Activated naive CD4-positive, alpha-beta T cell treated with anti-CD3 and anti-CD28 coated beads, Interleukin-2, amount 50 U/mL, for 24 hours (primary cell): ENCODE data around the gene AKAP9.
"Not testable (repeated sequence)": the region's sequence is repeated elsewhere in the genome, so short reads cannot be mapped to it uniquely, and the experiment has no call there.

Source experiments
- H3K27ac Mint-ChIP-seq: one replicate; pipeline ENCODE4 v1.8.0; 2021; ENCODE audit warnings: mild to moderate bottlenecking, mixed read lengths
- H3K27me3 Mint-ChIP-seq: one replicate; pipeline ENCODE4 v1.8.0; 2021; ENCODE audit warnings: mixed read lengths
- H3K36me3 Mint-ChIP-seq: one replicate; pipeline ENCODE4 v1.8.0; 2021; ENCODE audit warnings: mixed read lengths
- H3K4me1 Mint-ChIP-seq: one replicate; pipeline ENCODE4 v1.8.0; 2021; ENCODE audit warnings: mixed read lengths
- H3K4me3 Mint-ChIP-seq: one replicate; pipeline ENCODE4 v1.8.0; 2021; ENCODE audit warnings: mild to moderate bottlenecking, mixed read lengths
- H3K9me3 Mint-ChIP-seq: one replicate; pipeline ENCODE4 v1.8.0; 2021; ENCODE audit warnings: mixed read lengths

Gene AKAP9

DNA sequence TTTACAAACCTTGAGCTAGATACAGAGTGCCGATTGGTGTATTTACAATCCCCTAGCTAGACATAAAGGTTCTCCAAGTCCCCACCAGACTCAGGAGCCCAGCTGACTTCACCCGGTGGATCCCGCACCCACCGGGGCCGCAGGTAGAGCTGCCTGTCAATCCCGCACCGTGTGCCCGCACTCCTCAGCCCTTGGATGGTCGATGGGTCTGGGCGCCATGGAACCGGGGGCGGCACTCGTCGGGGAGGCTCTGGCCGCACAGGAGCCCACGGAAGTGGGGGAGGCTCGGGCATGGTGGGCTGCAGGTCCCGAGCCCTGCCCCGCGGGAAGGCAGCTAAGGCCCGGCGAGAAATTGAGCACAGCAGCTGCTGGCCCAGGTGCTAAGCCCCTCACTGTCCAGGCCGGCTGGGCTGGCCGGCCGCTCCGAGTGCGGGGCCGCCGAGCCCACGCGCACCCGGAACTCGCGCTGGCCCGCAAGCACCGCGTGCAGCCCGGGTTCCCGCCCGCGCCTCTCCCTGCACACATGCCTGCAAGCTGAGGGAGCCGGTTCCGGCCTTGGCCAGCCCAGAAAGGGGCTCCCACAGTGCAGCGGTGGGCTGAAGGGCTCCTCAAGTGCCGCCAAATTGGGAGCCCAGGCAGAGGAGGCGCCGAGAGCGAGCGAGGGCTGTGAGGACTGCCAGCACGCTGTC is 202.7 kb downstream of the AKAP9 start:
- H3K9me3 Mint-ChIP-seq, H3K4me1 Mint-ChIP-seq, H3K4me3 Mint-ChIP-seq, H3K27ac Mint-ChIP-seq, H3K36me3 Mint-ChIP-seq, H3K27me3 Mint-ChIP-seq: not testable (repeated sequence)

DNA sequence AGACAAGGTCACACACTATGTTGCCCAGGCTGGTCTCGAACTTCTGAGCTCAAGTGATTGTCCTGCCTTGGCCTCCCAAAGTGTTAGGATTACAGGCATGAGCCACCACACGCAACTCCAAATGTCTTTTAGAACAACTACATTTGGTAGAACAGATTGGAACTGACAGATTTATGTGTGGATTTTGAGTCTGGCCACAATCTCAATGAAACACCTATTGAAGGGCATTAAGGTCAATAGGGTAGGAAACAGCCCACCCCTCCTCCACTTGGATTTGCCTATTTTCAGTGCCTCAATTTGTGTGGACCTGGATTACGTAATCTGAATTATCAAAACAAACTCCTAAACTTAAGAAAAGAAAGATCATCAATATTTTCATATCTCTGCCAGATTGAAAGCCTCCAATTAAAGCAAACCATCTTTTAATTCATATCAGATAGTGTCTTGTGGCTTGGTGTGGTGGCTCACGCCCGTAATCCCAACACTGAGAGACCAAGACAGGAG is 209.1 kb downstream of the AKAP9 start:
- H3K36me3 Mint-ChIP-seq, result no peaks in the 10 kb centered on the region

DNA sequence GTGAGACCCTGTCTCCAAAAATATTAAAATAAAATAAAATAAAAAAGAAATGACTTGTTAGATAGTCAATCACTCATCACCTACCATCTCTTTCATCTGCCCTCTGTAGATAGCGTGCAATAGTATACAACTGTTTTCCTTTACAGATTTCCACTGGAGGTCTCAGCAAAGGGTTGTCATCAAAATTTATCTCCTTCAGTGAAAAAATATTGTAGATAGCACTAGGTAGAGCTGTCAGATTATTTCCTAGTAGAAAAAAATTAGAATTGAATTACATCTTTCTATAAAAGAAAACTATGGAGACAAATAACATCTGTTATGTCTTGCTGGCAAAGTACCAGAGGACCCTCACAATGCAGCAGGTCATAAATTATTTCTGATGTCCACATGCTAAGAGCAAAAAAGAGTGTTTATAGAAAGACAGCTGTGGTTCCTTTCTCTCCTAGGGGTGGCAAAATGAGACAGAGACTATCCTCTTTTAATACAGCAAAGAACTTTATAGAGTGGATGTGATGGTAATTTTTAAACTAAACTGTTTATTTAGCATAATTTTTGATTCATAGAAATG is 209.9 kb downstream of the AKAP9 start:
- Mint-ChIP-seq H3K36me3 (no peaks in the 10 kb centered on the region), H3K9me3 (no peaks in the 10 kb centered on the region), H3K27ac (no peak overlapping the region), H3K27me3 (no peaks in the 10 kb centered on the region), H3K4me3 (no peak overlapping the region), H3K4me1 (no peaks in the 10 kb centered on the region)

More for the DNA sequence above, 209.1 kb downstream of the AKAP9 start:
- no peaks in the 10 kb centered on the region for H3K4me1 Mint-ChIP-seq
- H3K4me3 Mint-ChIP-seq, result no peak overlapping the region
- no peaks in the 10 kb centered on the region for H3K27me3 Mint-ChIP-seq
- no peaks in the 10 kb centered on the region for H3K9me3 Mint-ChIP-seq
- H3K27ac Mint-ChIP-seq, result no peak overlapping the region

DNA sequence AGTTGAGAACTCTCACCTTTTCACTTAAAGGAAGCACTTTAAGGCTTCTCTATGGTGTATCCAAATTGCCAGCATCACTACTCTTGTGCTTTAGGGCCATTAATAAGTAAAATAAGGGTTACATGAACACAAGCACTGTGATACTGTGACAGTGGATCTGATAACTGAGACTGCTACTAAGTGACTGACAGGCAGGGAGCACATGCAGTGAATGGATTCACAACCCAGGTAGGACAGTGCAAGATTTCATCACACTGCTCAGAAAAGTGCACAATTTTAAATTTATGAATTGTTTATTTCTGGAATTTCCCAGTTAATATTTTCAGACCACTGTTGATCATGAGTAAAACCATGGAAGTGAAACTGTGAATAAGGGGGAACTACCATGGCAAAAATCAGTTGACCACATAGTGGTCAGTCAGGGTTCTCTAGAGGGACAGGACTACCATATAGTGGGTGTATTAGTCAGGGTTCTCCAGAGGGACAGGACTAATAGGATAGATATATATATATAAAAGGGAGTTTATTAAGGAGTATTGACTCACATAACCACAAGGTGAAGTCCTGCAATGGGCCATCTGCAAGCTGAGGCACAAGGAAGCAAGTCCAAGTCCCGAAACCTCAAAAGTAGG is 214.6 kb downstream of the AKAP9 start:
- Mint-ChIP-seq H3K27ac (no peak overlapping the region), H3K4me1 (no peaks in the 10 kb centered on the region), H3K27me3 (peaks cover 3% of the 10 kb centered on the region), H3K36me3 (no peaks in the 10 kb centered on the region), H3K9me3 (no peaks in the 10 kb centered on the region), H3K4me3 (no peak overlapping the region)

DNA sequence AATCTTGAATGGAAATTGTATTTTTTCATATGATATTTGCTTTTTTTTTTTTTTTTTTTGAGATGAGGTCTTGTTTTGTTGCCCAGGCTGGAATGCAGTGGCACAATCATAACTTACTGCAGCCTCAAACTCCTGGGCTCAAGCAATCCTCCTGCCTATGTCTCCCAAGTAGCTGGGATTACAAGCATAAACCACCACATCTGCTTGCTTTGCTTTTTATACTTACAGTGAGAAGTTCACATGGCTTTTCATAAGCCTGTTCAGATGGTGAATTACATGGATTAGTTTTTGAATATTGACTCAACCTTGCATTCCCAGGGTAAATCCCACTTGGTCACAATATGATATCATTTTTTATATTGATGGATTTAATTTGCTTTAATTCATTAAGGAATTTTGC is 216.3 kb downstream of the AKAP9 start:
- H3K4me3 Mint-ChIP-seq, result no peak overlapping the region
- H3K27me3 Mint-ChIP-seq, result peaks cover 7% of the 10 kb centered on the region

DNA sequence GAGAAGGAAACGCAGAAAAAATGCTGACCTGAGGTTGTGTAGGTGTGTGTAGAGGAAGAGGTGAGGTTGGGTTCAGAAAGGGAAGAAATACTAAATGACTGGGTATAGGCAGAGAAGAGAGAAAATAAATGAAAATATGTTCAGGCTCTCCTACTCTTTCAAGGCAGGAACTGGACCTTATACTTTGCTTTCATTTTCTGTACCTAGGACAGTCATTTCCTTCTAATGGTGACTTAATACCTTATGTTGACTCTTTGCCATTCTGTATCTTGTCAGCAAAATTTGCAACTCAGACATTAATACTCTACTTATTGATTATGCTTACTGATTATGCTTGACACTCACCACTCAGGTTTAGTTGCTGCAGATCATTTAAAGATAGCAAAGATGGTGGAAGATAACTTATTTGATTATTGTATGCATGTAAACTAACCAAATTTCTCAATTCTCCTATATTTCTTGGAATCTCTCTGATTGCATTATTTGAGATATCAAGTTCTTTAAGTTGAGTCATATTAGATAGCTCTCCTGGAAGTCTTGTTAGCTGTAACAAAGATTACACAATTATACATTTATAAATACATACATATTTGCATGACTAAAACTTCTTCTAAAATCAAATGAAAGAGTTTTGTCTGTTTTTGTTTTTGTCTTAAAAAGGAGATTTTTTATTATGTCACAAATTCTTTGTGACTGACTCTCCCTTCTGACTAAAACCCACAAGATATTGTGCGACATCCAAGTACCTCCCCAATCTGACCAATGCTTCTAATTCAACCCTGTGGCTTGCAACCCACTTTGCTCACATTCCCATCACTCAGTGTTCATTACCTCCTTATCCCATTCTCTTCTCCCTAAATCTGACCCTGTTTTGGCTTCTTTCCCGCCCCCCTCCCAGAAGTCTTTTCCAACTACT is 218.3 kb downstream of the AKAP9 start:
- Mint-ChIP-seq H3K27me3 (peaks cover 10% of the 10 kb centered on the region), H3K4me3 (no peak overlapping the region), H3K36me3 (no peaks in the 10 kb centered on the region), H3K9me3 (no peaks in the 10 kb centered on the region), H3K4me1 (no peaks in the 10 kb centered on the region), H3K27ac (no peak overlapping the region)

More for the DNA sequence above, 216.3 kb downstream of the AKAP9 start:
- Mint-ChIP-seq H3K27ac (no peak overlapping the region), H3K9me3 (no peaks in the 10 kb centered on the region), H3K36me3 (no peaks in the 10 kb centered on the region), H3K4me1 (no peaks in the 10 kb centered on the region)
